ENCODE data around the gene CA11.

DNA sequence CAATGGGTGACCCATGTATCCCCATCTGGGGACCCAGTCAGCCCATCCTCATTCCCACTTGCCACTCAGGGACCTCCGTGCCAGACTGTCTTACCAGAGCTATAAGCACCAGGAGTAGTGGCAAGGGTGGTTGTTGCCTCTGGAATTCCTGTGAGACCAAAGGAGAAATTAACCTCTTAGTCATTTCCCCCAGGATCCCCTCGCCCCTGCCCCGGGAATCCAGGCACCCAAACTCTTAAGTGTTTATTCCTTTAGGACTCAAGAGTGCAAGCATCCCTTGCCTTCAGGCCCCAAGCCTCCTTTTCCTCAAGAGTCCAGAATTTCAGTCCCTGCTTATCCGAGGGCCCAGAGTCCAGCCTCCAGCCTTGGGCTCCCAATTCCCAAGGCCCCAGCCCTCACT, 17.7 kb upstream of the CA11 start:
- TF ChIP-seq, protein P1, sequence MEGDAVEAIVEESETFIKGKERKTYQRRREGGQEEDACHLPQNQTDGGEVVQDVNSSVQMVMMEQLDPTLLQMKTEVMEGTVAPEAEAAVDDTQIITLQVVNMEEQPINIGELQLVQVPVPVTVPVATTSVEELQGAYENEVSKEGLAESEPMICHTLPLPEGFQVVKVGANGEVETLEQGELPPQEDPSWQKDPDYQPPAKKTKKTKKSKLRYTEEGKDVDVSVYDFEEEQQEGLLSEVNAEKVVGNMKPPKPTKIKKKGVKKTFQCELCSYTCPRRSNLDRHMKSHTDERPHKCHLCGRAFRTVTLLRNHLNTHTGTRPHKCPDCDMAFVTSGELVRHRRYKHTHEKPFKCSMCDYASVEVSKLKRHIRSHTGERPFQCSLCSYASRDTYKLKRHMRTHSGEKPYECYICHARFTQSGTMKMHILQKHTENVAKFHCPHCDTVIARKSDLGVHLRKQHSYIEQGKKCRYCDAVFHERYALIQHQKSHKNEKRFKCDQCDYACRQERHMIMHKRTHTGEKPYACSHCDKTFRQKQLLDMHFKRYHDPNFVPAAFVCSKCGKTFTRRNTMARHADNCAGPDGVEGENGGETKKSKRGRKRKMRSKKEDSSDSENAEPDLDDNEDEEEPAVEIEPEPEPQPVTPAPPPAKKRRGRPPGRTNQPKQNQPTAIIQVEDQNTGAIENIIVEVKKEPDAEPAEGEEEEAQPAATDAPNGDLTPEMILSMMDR (IDR thresholded peaks at IDR 0.05), result no peak
- no peak for TF ChIP-seq POLR2A (IDR thresholded peaks at IDR 0.05)
